GM12892 (cell line): ENCODE results near the gene PCDHGA1.

Source experiments
- DNase-seq: peaks from one replicate; pipeline ENCODE4 v3.0.0; 2011; ENCODE audit not compliant: insufficient read length
- FAIRE-seq: peaks from 2 replicates; lab custom pipeline; 2011; peaks lifted over from hg19 to GRCh38; lab: Jason Lieb, UNC
- POLR2A ChIP-seq: IDR thresholded peaks from 2 replicates; pipeline ENCODE4 v1.6.1; 2011; ENCODE audit warnings: low read depth, low read length, control low read depth
- POLR2AphosphoS5 ChIP-seq: IDR thresholded peaks from 2 replicates; pipeline ENCODE4 v1.6.1; 2011; ENCODE audit warnings: low read depth, low read length, control low read depth
- TAF1 ChIP-seq: IDR thresholded peaks from 2 replicates; pipeline ENCODE4 v1.6.1; 2011; ENCODE audit warnings: low read depth, mild to moderate bottlenecking, control low read depth, low read length, borderline replicate concordance

The PCDHGA1 gene

DNA sequence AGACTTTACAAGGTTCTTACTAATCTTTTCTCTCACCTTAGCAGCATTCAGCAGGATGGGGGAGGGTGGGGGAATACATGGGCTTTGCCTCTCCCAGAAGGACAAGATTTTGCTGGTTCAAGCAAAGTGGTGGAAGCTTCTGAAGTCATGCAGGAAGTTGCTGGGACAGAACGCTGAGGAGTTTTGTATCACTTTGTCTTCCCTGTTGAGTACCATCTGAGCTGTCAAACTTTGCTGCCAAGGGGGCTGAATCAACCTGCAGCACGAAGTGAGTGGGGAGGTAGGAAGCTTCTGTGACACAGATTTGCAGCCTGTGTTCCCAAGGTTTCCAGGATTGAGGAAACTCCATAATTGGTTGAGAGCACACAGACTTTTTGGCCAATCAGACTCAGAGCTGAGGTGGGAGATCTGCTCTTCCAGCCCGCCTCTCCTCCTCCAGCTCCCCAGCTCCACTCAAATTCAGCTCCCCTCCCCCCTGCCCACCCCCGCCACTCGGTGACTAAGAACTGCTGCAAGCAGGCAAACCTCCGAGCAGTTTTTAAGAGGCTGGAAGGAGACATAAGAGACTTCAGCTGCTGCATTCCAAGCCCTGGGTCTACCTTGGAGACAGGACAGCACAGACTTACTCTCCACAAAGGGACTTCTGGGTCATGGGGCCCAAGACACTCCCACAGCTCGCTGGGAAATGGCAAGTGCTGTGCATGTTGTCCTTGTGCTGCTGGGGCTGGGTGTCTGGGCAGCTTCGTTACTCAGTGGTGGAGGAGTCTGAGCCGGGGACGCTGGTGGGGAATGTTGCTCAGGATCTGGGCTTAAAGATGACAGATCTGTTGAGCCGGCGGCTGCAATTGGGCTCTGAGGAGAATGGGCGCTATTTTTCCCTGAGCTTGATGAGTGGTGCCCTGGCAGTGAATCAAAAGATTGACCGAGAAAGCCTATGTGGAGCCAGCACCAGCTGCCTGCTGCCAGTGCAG is 158.6 kb downstream of the PCDHGA1 start, which contains the start of gene PCDHGC5:
Gene PCDHGC5, plus strand, starts transcription at position 491 of the 971 bp plus-strand sequence. Its CDS starts 160 bp downstream, at position 651.
- DNase-seq: no peak
- TF ChIP-seq POLR2A (no peak), TAF1 (no peak), POLR2AphosphoS5 (no peak)
- FAIRE-seq: no peak

DNA sequence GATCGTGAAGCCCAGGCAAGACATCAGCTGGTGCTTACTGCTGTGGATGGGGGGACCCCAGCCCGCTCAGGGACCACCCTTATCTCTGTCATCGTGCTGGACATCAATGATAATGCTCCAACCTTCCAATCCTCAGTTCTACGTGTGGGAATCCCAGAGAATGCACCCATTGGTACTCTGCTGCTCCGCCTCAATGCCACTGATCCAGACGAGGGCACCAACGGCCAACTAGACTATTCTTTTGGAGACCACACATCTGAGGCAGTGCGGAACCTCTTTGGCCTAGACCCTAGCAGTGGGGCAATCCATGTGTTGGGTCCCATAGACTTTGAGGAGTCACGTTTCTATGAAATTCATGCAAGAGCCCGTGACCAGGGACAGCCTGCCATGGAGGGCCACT is 159.5 kb downstream of the PCDHGA1 start:
- FAIRE-seq: no peak
- TF ChIP-seq POLR2A (no peak), POLR2AphosphoS5 (no peak), TAF1 (no peak)
- no peak for DNase-seq

DNA sequence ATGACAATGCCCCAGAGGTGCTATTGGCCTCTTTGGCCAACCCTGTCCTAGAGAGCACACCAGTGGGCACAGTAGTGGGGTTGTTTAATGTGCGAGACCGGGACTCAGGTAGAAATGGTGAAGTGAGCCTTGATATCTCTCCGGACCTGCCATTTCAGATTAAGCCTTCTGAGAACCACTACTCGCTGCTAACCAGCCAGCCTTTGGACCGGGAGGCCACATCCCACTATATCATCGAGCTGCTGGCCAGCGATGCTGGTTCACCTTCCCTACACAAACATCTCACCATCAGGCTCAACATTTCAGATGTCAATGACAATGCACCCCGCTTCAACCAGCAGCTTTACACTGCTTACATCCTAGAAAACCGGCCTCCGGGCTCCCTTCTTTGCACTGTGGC is 160.0 kb downstream of the PCDHGA1 start:
- DNase-seq (no peak), FAIRE-seq (no peak)

DNA sequence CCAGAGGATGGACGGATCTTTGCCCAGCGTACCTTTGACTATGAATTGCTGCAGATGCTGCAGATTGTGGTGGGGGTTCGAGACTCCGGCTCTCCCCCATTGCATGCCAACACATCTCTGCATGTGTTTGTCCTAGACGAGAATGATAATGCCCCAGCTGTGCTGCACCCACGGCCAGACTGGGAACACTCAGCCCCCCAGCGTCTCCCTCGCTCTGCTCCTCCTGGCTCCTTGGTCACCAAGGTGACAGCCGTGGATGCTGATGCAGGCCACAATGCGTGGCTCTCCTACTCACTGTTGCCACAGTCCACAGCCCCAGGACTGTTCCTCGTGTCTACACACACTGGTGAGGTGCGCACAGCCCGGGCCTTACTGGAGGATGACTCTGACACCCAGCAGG is 160.5 kb downstream of the PCDHGA1 start:
- no peak for FAIRE-seq
- TF ChIP-seq POLR2AphosphoS5 (no peak), TAF1 (no peak), POLR2A (no peak)
- no peak for DNase-seq

More for the DNA sequence above, 160.0 kb downstream of the PCDHGA1 start:
- TF ChIP-seq POLR2AphosphoS5 (no peak), POLR2A (no peak), TAF1 (no peak)

DNA sequence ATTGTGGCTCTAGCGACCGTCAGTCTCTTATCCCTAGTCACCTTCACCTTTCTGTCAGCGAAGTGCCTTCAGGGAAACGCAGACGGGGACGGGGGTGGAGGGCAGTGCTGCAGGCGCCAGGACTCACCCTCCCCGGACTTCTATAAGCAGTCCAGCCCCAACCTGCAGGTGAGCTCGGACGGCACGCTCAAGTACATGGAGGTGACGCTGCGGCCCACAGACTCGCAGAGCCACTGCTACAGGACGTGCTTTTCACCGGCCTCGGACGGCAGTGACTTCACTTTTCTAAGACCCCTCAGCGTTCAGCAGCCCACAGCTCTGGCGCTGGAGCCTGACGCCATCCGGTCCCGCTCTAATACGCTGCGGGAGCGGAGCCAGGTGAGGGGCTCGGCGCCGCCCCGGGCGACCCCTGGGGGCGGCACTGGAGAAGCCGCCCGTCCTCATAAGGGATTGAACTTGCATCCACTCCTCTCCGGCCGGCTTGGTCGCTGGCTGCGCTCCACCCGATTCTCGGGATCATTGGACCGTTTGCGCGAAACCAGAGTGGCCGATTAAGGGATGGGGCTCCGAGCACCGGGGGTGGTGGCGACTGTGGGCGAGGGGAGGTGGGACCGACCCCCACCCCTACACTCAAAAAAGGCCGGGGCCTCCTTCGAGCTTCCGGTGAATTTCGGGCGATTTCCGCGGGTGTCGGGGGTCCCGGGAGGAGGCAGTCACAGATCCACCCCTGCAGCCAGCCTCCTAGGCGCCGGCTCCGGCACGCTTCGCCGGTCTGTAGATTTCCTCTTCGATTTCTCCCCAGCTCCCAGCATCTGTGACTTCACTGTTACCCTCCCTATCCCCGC is 161.2 kb downstream of the PCDHGA1 start:
- no peak for TF ChIP-seq POLR2A
- no peak for TF ChIP-seq TAF1
- no peak for TF ChIP-seq POLR2AphosphoS5
- peak; percentile 58 for FAIRE-seq
- no peak for DNase-seq

DNA sequence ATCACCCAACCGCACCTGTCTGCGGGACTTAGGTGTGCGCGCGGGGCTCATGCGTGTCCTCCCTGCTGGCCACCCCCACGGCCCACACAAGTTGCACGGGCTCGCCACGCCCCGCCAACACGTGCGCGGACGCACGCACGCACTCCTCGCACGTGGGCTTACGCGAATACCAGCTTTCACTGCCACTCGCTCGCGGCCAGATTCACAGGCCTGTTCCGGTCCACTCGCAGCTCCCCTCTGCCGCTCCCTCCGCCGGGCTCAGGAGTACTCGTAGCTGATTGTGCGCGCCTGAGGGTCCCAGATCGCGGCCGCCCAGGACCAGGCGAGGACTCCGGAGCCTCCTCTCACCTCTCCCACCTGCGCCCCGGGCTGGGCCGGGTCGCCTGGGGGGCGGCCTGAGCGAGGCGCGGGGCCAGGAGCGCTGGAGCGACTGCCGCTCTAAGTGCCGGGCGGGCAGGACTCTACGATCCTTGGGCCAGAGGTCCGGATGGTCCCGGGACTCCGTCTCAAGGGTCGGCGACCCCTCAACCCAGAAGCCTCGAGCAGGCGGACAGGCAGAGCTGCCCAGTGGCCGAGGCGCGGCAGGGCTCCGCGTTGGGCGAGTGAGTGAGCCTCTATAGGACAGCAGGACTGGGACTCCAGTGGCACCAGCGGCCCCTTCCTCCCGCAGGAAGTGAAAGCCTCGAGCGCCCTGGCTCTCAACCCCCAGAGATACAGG is 162.0 kb downstream of the PCDHGA1 start:
- DNase-seq (peak; percentile 48), FAIRE-seq (peak; percentile 81)
- TF ChIP-seq TAF1 (no peak), POLR2AphosphoS5 (no peak), POLR2A (no peak)

DNA sequence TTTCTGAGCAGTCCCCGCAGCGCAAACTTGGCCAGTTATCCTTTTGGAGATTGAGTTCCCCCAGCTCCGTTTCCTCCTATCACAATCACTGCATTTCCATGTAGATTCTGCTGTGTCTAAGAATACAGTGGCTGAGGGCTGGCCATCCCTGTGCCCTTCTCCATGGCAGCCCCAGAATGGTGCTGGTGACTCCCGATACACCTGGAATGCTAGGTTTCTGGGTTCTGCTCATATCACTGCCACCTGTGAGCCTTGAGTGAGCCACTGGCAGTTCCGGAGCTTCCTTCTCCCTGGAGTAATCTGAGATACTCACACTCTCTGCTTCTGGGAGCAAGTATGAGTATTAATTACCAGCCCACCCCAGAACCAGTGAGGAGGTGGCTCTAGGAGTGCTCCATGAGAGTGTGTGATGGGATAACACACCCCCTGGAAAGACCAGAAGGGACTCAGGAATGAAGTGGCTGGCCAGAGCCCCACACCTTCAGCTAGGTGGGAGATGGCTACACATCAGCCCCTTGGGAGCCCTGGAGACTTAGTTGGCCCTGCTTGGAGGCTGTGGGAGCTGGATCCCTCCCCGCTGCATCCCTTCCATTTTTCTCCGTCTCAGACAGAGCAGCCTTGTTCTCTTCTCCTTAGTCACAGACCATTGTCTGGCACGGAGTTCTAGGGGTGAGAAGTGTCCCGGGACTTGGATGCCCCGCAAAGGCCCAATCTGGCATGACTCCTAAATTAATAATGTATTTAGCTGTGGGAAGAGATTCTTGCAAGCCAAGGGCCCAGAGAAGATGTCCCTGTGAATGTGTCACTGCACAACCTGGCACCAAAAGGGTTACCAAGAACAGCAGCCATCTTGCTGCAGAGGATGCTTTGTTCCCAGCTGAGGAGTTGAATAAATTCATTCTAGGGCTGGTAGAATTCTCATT is 163.4 kb downstream of the PCDHGA1 start:
- TF ChIP-seq TAF1 (no peak), POLR2AphosphoS5 (no peak), POLR2A (no peak)
- DNase-seq: no peak
- FAIRE-seq: no peak

DNA sequence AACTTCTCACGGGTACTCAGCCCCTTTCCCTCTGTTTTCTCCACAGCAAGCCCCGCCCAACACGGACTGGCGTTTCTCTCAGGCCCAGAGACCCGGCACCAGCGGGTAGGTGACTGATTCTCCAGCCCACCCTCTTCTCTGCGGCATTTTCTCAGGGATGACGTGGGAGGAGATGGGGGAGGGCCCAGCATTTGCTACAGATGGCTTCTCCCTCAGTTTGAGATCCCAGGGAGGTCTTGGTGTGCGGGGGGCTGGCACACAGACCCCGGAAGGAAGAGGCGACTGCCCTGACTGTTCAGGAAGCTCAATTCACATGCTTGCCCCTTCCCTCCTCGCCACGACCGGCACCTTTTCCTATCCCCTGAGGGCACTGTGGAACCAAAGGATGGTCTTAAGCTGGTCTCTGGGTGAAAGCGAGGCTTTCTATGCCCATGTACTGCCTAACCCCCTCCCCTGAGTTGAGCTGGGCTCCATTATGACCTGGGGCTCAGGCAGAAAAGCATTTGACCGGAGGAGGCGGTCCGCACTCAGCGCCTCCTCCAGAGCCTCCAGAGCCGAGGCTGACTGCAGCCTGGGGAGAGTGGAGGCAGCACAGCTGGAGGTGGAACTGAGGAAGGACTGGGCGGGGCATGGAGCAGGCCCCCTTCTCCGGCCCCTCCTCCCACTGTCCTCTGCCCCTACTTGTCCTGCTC is 164.6 kb downstream of the PCDHGA1 start:
- DNase-seq (no peak), FAIRE-seq (no peak)
- TF ChIP-seq TAF1 (no peak), POLR2A (no peak), POLR2AphosphoS5 (no peak)

DNA sequence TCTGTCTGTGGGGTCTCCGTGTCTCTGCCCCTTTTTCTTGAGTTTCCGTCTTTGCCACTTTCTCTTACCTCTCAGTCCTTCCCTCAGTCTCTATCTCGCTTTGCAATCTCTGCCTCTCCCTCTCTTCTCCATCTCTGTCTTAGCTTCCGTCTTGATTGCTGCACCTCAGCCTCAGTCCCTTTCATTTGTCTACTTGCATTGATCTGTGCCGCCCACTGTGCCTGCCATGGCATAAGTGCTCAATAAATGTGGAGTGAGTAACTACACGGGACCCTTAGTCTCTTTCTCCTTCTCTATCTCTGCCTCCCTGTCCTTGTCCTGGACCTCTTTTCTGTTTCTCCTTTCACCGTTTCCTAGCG is 165.1 kb downstream of the PCDHGA1 start:
- DNase-seq: no peak
- FAIRE-seq: no peak
- no peak for TF ChIP-seq POLR2A
- no peak for TF ChIP-seq TAF1
- no peak for TF ChIP-seq POLR2AphosphoS5
